Naive B cell (primary cell): ENCODE data around the gene ITGA2. TPM values are rescaled to one million over a fixed set of nuclear protein-coding genes. Genes with fewer than 3 reads are reported as not detected.

Source experiments
- ATAC-seq, 2 donors: fragments of 150-1000 bp; cut with Tn5 transposase; 2 replicates each; pipeline ENCODE4 v1.10.0; 2021; ENCODE audit warnings: low read depth in 2 of 2, mild to moderate bottlenecking in 2 of 2, moderate library complexity in 2 of 2
- DNase-seq: peaks from one replicate; pipeline ENCODE4 v3.0.0; 2022
- H3K27ac Mint-ChIP-seq, 6 donors: one replicate each; pipeline ENCODE4 v1.8.0; 2020 to 2022; ENCODE audit warnings: mild to moderate bottlenecking in 6 of 6, mixed read lengths in 6 of 6, moderate library complexity in 5 of 6, inconsistent platforms in 2 of 6
- H3K27me3 Mint-ChIP-seq, 3 donors: one replicate each; pipeline ENCODE4 v1.8.0; 2021 to 2022; ENCODE audit warnings: mixed read lengths in 3 of 3, mild to moderate bottlenecking in 1 of 3
- H3K36me3 Mint-ChIP-seq, 2 donors: one replicate each; pipeline ENCODE4 v1.8.0; 2020 to 2022; ENCODE audit warnings: mixed read lengths in 2 of 2, inconsistent platforms in 1 of 2, mild to moderate bottlenecking in 1 of 2
- H3K4me1 Mint-ChIP-seq, 3 donors: one replicate each; pipeline ENCODE4 v1.8.0; 2020 to 2022; ENCODE audit warnings: mixed read lengths in 3 of 3, inconsistent platforms in 1 of 3, mild to moderate bottlenecking in 1 of 3, moderate library complexity in 1 of 3
- H3K4me3 Mint-ChIP-seq, 8 donors: one replicate each; pipeline ENCODE4 v1.8.0; 2020 to 2022; ENCODE audit warnings: mild to moderate bottlenecking in 8 of 8, mixed read lengths in 8 of 8, moderate library complexity in 8 of 8, inconsistent platforms in 2 of 8
- H3K9me3 Mint-ChIP-seq, 7 donors: one replicate each; pipeline ENCODE4 v1.8.0; 2020 to 2022; ENCODE audit warnings: mixed read lengths in 7 of 7, mild to moderate bottlenecking in 5 of 7, inconsistent platforms in 2 of 7, moderate library complexity in 1 of 7
- polyA plus RNA-seq, 6 donors: library from polyadenylated mRNA; unstranded; fragments of 300-500 nt; fragmentation: Illumina TruSeq; gene quantifications; one replicate each; pipeline ENCODE4 v1.2.3, GENCODE V29; 2021; ENCODE audit warnings: low read depth in 6 of 6

Gene ITGA2
- polyA plus RNA-seq, 6 donors from 2014 or later, result 0.03 to 0.10 TPM; not detected in 4

DNA sequence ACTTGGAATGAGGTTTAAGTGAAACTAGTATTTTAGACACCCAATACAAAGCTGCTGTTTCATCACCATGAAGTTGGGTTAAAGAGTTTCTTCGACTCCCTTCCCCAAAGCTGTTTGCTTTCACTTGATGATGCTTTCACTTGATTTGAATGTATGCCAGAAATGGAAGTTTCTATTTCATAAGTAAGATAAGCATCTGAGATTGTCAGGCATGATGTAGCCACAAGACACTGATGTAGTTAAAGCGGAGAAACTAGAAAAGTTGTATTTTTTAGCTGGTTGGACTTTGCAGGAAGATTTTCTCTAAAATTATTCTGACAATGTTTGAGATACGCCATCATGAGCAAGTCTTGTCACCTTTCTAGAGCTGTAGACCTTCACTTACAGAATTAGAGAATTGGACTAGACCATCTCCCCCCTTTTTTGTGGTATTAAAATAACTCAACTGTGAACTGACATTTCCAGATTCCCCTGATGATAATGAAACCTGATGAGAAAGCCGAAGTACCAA lies 100.4 kb downstream of the ITGA2 start:
- H3K27ac Mint-ChIP-seq, result no peak overlapping the region
- H3K4me1 Mint-ChIP-seq, result no peaks in the 10 kb centered on the region
- no peak overlapping the region for H3K4me3 Mint-ChIP-seq
- ATAC-seq (no peak), DNase-seq (no peak)
- peaks cover 0 to 3% (median 0%) of the 10 kb centered on the region in 3 donors for H3K27me3 Mint-ChIP-seq
- no peaks in the 10 kb centered on the region for H3K36me3 Mint-ChIP-seq
- no peaks in the 10 kb centered on the region for H3K9me3 Mint-ChIP-seq

DNA sequence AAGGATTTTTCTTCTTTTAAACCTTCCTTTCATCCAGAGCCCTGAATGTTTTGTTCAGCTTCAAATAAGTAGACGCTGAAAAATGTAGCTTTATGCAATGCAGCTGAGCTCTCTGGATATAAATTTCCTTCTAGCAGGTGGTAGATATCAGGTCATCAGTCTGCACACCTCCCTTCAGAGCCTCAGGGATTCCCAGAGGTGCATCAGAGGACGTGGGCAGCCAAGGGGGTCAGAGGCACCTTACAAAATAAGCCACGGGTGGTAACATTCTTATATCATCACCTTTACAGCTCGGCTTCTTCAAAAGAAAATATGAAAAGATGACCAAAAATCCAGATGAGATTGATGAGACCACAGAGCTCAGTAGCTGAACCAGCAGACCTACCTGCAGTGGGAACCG lies 101.1 kb downstream of the ITGA2 start:
- Mint-ChIP-seq H3K4me3 (no peak overlapping the region), H3K9me3 (no peaks in the 10 kb centered on the region), H3K36me3 (no peaks in the 10 kb centered on the region), H3K27ac (no peak overlapping the region), H3K4me1 (no peaks in the 10 kb centered on the region), H3K27me3 (no peaks in the 10 kb centered on the region)
- ATAC-seq (no peak), DNase-seq (no peak)

DNA sequence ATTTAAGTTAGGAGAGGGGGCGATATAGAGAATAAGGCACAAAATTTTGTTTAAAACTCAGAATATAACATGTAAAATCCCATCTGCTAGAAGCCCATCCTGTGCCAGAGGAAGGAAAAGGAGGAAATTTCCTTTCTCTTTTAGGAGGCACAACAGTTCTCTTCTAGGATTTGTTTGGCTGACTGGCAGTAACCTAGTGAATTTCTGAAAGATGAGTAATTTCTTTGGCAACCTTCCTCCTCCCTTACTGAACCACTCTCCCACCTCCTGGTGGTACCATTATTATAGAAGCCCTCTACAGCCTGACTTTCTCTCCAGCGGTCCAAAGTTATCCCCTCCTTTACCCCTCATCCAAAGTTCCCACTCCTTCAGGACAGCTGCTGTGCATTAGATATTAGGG lies 102.1 kb downstream of the ITGA2 start:
- H3K9me3 Mint-ChIP-seq, result no peaks in the 10 kb centered on the region
- no peaks in the 10 kb centered on the region for H3K4me1 Mint-ChIP-seq
- DNase-seq, result no peak
- no peak overlapping the region for H3K4me3 Mint-ChIP-seq
- no peak overlapping the region for H3K27ac Mint-ChIP-seq
- H3K27me3 Mint-ChIP-seq, result no peaks in the 10 kb centered on the region
- no peaks in the 10 kb centered on the region for H3K36me3 Mint-ChIP-seq
- no peak for ATAC-seq

DNA sequence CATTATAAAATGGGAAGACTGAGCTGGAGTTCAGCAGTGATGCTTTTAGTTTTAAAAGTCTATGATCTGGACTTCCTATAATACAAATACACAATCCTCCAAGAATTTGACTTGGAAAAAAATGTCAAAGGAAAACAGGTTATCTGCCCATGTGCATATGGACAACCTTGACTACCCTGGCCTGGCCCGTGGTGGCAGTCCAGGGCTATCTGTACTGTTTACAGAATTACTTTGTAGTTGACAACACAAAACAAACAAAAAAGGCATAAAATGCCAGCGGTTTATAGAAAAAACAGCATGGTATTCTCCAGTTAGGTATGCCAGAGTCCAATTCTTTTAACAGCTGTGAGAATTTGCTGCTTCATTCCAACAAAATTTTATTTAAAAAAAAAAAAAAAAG lies 103.1 kb downstream of the ITGA2 start:
- DNase-seq (no peak), ATAC-seq (no peak)
- Mint-ChIP-seq H3K9me3 (no peaks in the 10 kb centered on the region), H3K36me3 (peaks cover 0 to under 1% of the 10 kb centered on the region in 2 donors), H3K4me1 (no peaks in the 10 kb centered on the region), H3K4me3 (no peak overlapping the region), H3K27me3 (no peaks in the 10 kb centered on the region), H3K27ac (no peak overlapping the region)

DNA sequence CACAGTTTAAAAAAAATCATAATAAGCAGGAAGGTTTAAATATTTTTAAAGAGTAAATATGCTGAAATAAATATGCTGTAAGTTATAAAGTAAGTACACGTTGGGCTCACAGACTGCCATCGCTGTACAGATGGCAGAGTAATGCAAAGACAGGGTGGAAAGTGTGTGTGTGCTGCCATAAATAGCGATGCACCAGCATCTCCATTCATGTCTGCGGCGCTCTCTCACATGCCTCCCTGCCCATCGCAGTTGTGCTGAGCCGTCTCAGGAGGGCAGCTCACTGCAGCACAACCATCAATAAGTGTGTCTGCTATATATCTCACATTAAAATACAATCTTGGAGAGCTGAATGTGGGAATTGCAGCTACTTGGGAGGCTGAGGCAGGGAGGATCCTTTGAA lies 106.1 kb downstream of the ITGA2 start:
- ATAC-seq (no peak), DNase-seq (no peak)
- H3K9me3 Mint-ChIP-seq, result no peaks in the 10 kb centered on the region

DNA sequence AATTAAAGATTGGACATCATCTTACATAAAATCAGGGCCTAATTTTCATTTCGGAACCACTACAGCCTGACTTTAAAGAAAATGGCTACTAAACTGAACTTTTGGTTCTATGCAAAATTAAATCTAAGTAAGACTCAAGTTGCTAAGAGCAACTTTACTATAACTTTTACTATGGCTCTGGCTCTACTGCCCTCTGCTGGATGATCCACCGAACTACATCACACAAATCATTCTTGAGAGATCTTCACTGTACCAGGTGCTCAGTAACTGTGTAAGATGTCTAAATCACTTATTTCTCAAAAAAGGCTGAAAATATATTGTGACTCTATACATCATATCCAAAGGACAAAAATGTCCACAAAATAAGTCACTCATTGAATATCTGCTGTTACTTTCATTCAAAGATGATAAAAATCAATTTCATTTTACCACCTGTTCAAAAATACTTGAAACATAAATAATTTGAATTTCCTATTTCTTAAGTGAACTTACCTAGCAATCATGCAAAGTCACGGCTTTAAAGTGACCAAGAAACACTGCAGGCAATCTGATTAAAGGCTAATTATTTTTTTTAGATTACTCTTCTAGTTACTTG lies 106.9 kb downstream of the ITGA2 start:
- peaks cover 9 to 14% of the 10 kb centered on the region in 2 donors for H3K36me3 Mint-ChIP-seq
- ATAC-seq (peak; percentile 51 to 63), DNase-seq (peak; percentile 34)
- no peaks in the 10 kb centered on the region for H3K27me3 Mint-ChIP-seq
- no peak overlapping the region for H3K27ac Mint-ChIP-seq
- no peak overlapping the region for H3K4me3 Mint-ChIP-seq
- no peaks in the 10 kb centered on the region for H3K4me1 Mint-ChIP-seq
- no peaks in the 10 kb centered on the region for H3K9me3 Mint-ChIP-seq

More for the DNA sequence above, 106.1 kb downstream of the ITGA2 start:
- Mint-ChIP-seq H3K27ac (no peak overlapping the region), H3K36me3 (peaks cover 9 to 14% of the 10 kb centered on the region in 2 donors), H3K4me3 (no peak overlapping the region), H3K4me1 (no peaks in the 10 kb centered on the region), H3K27me3 (no peaks in the 10 kb centered on the region)

DNA sequence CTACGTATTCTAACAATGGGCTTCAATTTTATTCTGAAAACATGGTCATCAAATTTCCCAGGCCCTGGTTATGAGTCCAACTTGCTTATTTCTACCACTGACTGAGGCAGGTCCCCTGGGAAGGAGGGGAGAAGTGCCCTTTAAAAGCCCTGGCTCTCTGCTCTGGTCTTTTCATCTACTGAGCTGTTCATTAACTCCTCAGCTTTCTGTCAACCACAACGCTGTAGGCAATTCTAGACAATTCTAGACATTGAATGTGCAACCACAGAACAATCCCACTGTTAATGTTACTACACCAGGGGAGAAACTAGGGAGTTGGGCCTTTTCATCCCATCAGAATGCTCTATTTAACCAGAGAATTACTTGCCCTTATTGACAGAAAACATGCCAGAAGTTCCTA lies 110.4 kb downstream of the ITGA2 start:
- no peaks in the 10 kb centered on the region for H3K4me1 Mint-ChIP-seq
- H3K36me3 Mint-ChIP-seq, result peaks cover 9 to 24% of the 10 kb centered on the region in 2 donors
- H3K9me3 Mint-ChIP-seq, result no peaks in the 10 kb centered on the region
- no peaks in the 10 kb centered on the region for H3K27me3 Mint-ChIP-seq
- H3K4me3 Mint-ChIP-seq, result no peak overlapping the region
- no peak for ATAC-seq
- H3K27ac Mint-ChIP-seq, result peak overlapping the region in 2 of 6 donors; percentile 7 to 54
- no peak for DNase-seq

DNA sequence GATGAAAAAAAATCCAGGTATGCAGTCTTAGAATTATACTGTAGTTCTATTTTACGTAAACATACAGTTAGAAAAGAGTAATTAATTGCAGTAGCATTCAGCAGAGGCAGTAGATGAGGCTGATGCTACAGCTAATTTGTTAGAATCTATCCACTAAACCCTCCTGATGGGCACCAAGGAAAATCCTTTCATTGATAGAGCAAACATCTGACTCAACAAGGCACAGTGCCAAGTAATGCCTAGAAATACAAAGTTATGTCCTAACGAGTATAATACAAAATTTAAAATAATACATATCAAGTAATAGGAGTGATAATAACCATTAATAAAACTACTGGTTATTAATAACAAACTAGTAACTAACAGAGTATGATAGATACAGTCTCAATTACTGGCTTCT lies 111.5 kb downstream of the ITGA2 start:
- peaks cover 6 to 8% (median 7%) of the 10 kb centered on the region in 3 donors for H3K4me1 Mint-ChIP-seq
- peak overlapping the region in 1 of 6 donors; percentile 33 for H3K27ac Mint-ChIP-seq
- ATAC-seq, result no peak
- H3K9me3 Mint-ChIP-seq, result no peaks in the 10 kb centered on the region
- no peak overlapping the region for H3K4me3 Mint-ChIP-seq
- peaks cover 9 to 33% of the 10 kb centered on the region in 2 donors for H3K36me3 Mint-ChIP-seq
- no peak for DNase-seq
- no peaks in the 10 kb centered on the region for H3K27me3 Mint-ChIP-seq

DNA sequence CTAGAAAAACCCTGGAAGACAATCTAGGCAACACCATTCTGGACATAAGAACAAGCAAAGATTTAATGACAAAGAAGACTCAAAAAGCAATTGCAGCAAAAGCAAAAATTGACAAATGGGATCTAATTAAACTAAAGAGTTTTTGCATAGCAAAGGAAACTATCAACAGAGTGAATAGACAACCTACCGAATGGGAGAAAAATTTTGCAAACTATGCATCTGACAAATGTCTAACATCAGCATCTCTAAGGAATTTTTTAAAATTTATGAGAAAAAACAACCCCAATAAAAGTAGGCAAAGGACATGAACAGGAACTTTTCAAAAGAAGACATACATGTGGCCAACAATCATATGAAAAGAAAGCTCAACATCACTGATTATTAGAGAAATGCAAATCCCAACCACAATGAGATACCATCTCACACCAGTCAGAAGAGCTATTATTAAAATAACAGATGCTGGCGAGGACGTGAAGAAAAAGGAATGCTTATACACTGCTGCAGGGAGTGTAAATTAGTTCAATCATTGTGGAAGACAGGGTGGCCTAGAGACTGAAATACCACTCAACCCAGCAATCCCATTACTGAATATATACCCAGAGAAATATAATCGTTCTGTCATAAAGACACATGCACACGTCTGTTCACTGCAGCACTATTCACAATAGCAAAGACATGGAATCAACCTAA lies 116.6 kb downstream of the ITGA2 start:
- Mint-ChIP-seq H3K27me3 (no peaks in the 10 kb centered on the region), H3K9me3 (no peaks in the 10 kb centered on the region), H3K4me3 (peak overlapping the region in 1 of 8 donors; percentile 25), H3K36me3 (peaks cover 0 to 18% of the 10 kb centered on the region in 2 donors), H3K27ac (peak overlapping the region in 1 of 6 donors; percentile 21), H3K4me1 (peaks cover 25 to 35% (median 29%) of the 10 kb centered on the region in 3 donors)
- no peak for ATAC-seq
- no peak for DNase-seq

DNA sequence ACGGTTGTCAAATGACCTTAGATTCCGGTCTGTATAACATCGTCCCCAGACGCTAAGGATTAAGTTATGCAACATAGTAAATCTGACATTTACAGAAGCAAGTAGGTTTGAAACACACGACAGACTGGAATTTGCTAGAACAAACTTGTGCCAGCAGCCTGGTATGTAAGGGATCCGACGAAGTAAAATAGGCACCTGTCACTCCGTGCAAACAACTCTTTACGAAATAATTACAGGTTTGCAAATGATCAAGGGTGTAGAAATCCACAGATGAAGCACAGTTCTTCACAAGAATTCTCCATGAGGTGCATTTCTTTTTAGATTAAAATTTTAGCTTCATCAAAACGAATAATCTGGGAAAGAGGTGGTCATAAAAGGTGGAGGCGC lies 119.9 kb downstream of the ITGA2 start:
- no peak for DNase-seq
- no peaks in the 10 kb centered on the region for H3K27me3 Mint-ChIP-seq
- H3K9me3 Mint-ChIP-seq, result no peaks in the 10 kb centered on the region
- H3K4me3 Mint-ChIP-seq, result peak overlapping the region; percentile 95 to 98 (median 96)
- ATAC-seq, result peak; percentile 2 to 3
- H3K36me3 Mint-ChIP-seq, result peaks cover 0 to 9% of the 10 kb centered on the region in 2 donors
- H3K4me1 Mint-ChIP-seq, result peaks cover 27 to 37% (median 31%) of the 10 kb centered on the region in 3 donors
- peak overlapping the region; percentile 67 to 94 (median 88) for H3K27ac Mint-ChIP-seq

DNA sequence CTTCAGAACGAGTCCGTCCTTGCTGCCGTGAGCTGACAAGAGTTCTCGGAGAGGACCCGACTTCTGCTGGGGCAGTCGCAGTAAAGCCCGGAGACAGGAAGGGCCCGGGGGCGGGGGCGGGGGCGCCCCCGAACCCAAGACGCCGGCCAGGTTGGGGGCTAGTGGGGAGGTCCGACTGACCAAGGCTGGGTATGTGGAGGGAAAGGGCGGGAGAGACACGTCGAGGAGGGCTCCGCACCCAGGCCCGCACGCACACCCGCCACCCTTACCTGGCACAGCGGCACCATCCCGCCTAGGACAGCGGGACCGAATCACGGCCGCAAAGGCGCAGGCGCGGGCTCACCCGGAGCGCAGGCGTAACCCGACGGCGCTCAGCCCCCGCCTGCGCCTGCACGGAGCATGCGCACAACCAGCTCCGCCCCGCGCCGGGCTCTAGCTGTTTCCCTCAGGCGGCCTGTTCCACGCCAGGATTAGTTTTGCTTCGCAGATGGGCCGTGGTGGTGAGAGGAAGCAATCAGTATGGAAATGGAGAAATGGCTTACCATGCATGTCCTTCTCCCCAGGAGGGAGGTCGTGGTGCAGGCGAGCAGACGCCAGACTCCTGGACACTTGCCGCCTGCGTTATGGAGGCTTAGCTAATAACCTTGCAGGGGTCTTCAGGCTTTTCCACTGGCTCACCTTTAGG lies 120.4 kb downstream of the ITGA2 start, which contains the start of gene MOCS2:
TSS of gene MOCS2 (minus strand) at position 315 of the 685 bp plus-strand sequence. CDS start 2,583 bp downstream, outside the sequence.
- Mint-ChIP-seq H3K27me3 (no peaks in the 10 kb centered on the region), H3K4me3 (peak within 1 kb of the TSS; percentile 95 to 98 (median 96)), H3K4me1 (peaks cover 27 to 37% (median 31%) of the 10 kb centered on the region in 3 donors), H3K9me3 (no peaks in the 10 kb centered on the region), H3K36me3 (peaks cover 0 to 9% of the 10 kb centered on the region in 2 donors), H3K27ac (peak within 1 kb of the TSS; percentile 67 to 94 (median 88))
- ATAC-seq (peak; percentile 96 to 97), DNase-seq (peak; percentile 90)

DNA sequence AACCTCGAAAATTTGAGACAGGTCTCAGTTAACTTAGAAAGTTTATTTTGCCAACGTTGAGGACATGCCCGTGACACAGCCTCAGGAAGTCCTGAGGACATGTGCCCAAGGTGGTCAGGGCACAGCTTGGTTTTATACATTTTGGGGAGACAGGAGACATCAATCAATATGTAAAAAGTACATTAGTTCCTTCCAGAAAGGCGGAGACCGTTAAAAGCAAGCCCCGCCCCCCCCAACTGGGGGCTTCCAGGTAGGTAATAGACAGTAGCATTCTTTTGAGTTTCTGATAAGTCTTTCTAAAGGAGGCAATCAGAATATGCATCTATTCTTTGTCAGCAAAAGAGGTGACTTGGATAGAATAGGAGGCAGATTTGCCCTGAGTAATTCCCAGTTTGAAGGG lies 121.0 kb downstream of the ITGA2 start:
- H3K27ac Mint-ChIP-seq, result peak overlapping the region in 3 of 6 donors; percentile 83 to 94 (median 84)
- peak overlapping the region; percentile 95 to 98 (median 96) for H3K4me3 Mint-ChIP-seq
- peaks cover 0 to 5% of the 10 kb centered on the region in 2 donors for H3K36me3 Mint-ChIP-seq
- ATAC-seq (no peak), DNase-seq (no peak)
- H3K27me3 Mint-ChIP-seq, result no peaks in the 10 kb centered on the region
- peaks cover 22 to 35% (median 29%) of the 10 kb centered on the region in 3 donors for H3K4me1 Mint-ChIP-seq
- H3K9me3 Mint-ChIP-seq, result no peaks in the 10 kb centered on the region

DNA sequence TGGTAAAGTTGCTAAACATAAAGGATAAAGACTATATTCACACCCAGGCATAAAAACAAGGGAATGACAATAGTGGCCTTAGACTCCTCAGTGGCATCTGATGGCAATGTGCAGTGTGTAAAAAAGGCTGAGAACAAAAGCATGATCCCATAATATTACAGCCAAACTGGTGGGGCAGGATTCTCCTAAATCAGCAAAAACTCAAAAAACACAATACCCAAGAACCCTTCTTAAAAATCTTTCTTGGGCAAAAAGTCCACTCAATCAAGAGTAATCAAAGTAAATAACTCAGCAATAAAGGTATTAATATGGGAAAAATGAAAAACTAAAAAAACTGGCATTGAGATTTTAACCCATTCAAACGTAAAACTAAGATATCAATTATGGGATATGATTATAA lies 122.0 kb downstream of the ITGA2 start:
- H3K27me3 Mint-ChIP-seq, result no peaks in the 10 kb centered on the region
- ATAC-seq, result no peak
- H3K4me1 Mint-ChIP-seq, result peaks cover 16 to 30% (median 21%) of the 10 kb centered on the region in 3 donors
- no peak for DNase-seq
- H3K4me3 Mint-ChIP-seq, result peak overlapping the region in 4 of 8 donors; percentile 13 to 98 (median 96)
- no peaks in the 10 kb centered on the region for H3K9me3 Mint-ChIP-seq
- no peak overlapping the region for H3K27ac Mint-ChIP-seq
- H3K36me3 Mint-ChIP-seq, result no peaks in the 10 kb centered on the region
